HepG2 (cell line): ENCODE data around the gene HDAC10. TPM values are rescaled to one million over a fixed set of nuclear protein-coding genes. Genes with fewer than 3 reads are reported as not detected.
A peak's percentile ranks its signal among the peaks of the same experiment; 100 is the strongest.

Experiments
- BCL3 ChIP-seq: sonication (generic); formaldehyde crosslinking; IDR thresholded peaks from 2 replicates; pipeline ENCODE4 v1.5.1; 2020; ENCODE audit warnings: mild to moderate bottlenecking, missing genetic modification reagents, moderate library complexity
- ESRRA ChIP-seq: sonication (generic); formaldehyde crosslinking; IDR thresholded peaks from 2 replicates; pipeline ENCODE4 v1.5.1; 2020; ENCODE audit warnings: mild to moderate bottlenecking, low read depth, missing genetic modification reagents
- ETV6 ChIP-seq: sonication (generic); formaldehyde crosslinking; conservative IDR thresholded peaks from 2 replicates; pipeline ENCODE4 v1.4.0; 2020; ENCODE audit warnings: missing genetic modification reagents
- HMGA1 ChIP-seq: sonication (generic); formaldehyde crosslinking; conservative IDR thresholded peaks from 2 replicates; pipeline ENCODE4 v1.4.0; 2020; ENCODE audit warnings: missing genetic modification reagents
- KAT2B ChIP-seq: fragments of 150-350 bp; IDR thresholded peaks from 2 replicates; pipeline ENCODE4 v1.6.1; 2014; ENCODE audit warnings: low read depth, low read length, borderline replicate concordance
- KDM2A ChIP-seq: sonication (generic); formaldehyde crosslinking; IDR thresholded peaks from 2 replicates; pipeline ENCODE4 v1.4.0; 2020; ENCODE audit warnings: low read depth, missing genetic modification reagents, borderline replicate concordance
- NFIC ChIP-seq: IDR thresholded peaks from 2 replicates; pipeline ENCODE4 v1.6.1; 2012; ENCODE audit warnings: mild to moderate bottlenecking, low read length, inconsistent platforms
- POLR2G ChIP-seq: fragments of 200-400 bp; formaldehyde crosslinking; IDR thresholded peaks from 2 replicates; pipeline ENCODE4 v1.6.1; 2018; ENCODE audit warnings: mild to moderate bottlenecking, low read depth, low read length, moderate library complexity
- RBFOX2 ChIP-seq: fragments of 200-400 bp; formaldehyde crosslinking; IDR thresholded peaks from 2 replicates; pipeline ENCODE4 v1.6.1; 2017; ENCODE audit warnings: low read depth, mild to moderate bottlenecking, low read length
- SIN3A ChIP-seq: IDR thresholded peaks from 2 replicates; pipeline ENCODE4 v1.6.1; 2011; ENCODE audit warnings: low read depth, mild to moderate bottlenecking, control low read depth, low read length, borderline replicate concordance
- TBX2 ChIP-seq: sonication (generic); formaldehyde crosslinking; IDR thresholded peaks from 2 replicates; pipeline ENCODE4 v1.5.0; 2020; ENCODE audit warnings: missing genetic modification reagents, mild to moderate bottlenecking, borderline replicate concordance
- ZFP82 ChIP-seq: sonication (generic); formaldehyde crosslinking; IDR thresholded peaks from 2 replicates; pipeline ENCODE4 v1.5.1; 2020; ENCODE audit warnings: mild to moderate bottlenecking, missing genetic modification reagents, borderline replicate concordance
- ZNF160 ChIP-seq: sonication (generic); formaldehyde crosslinking; IDR thresholded peaks from 2 replicates; pipeline ENCODE4 v1.8.0; 2022; ENCODE audit warnings: mild to moderate bottlenecking, inconsistent platforms, missing genetic modification reagents
- ZNF224 ChIP-seq: sonication (generic); formaldehyde crosslinking; IDR thresholded peaks from 2 replicates; pipeline ENCODE4 v1.5.0; 2020; ENCODE audit warnings: mild to moderate bottlenecking, missing genetic modification reagents
- ZNF274 ChIP-seq: sonication (generic); formaldehyde crosslinking; IDR thresholded peaks from 2 replicates; pipeline ENCODE4 v1.5.1; 2020; ENCODE audit warnings: mild to moderate bottlenecking, missing genetic modification reagents
- ZNF556 ChIP-seq: sonication (generic); formaldehyde crosslinking; IDR thresholded peaks from 2 replicates; pipeline ENCODE4 v1.4.0; 2020; ENCODE audit warnings: mild to moderate bottlenecking, missing genetic modification reagents, borderline replicate concordance
- ZNF567 ChIP-seq: sonication (generic); formaldehyde crosslinking; IDR thresholded peaks from 2 replicates; pipeline ENCODE4 v1.8.1; 2023; ENCODE audit warnings: mild to moderate bottlenecking, missing genetic modification reagents, borderline replicate concordance
- ZNF746 ChIP-seq: sonication (generic); formaldehyde crosslinking; IDR thresholded peaks from 2 replicates; pipeline ENCODE4 v1.8.0; 2022; ENCODE audit warnings: mild to moderate bottlenecking, missing genetic modification reagents
- ZNF780A ChIP-seq: sonication (generic); formaldehyde crosslinking; IDR thresholded peaks from 2 replicates; pipeline ENCODE4 v1.8.0; 2022; ENCODE audit warnings: mild to moderate bottlenecking, missing genetic modification reagents, moderate library complexity
- polyA plus RNA-seq, 8 experiments: library from polyadenylated mRNA; depleted of rRNA in 3 of 8; stranded (reverse) in 7 of 8; unstranded in 1 of 8; fragments of >200 nt; fragmentation: Illumina TruSeq in 4 of 8; extraction: Trizol in 4 of 8; gene quantifications; 2 replicates each; pipeline versions ENCODE4 v1.2.1 to v1.2.3, GENCODE V29; 2011 to 2016; ENCODE audit warnings: low read depth in 4 of 8, missing spikeins in 1 of 8, mixed read lengths in 1 of 8; ENCODE audit not compliant: insufficient read depth in 1 of 8
- total RNA-seq, 5 experiments: library from RNA; depleted of rRNA; stranded (reverse); fragments of >200 nt; fragmentation: Illumina TruSeq; extraction: Trizol; gene quantifications; 2 replicates each; pipeline ENCODE4 v1.2.3, GENCODE V29; 2016; ENCODE audit warnings: low read depth in 1 of 5
- TF ChIP-seq, protein P1 (sequence below): sonication (generic); formaldehyde crosslinking; IDR thresholded peaks from 2 replicates; pipeline ENCODE4 v1.4.0; 2020; ENCODE audit warnings: missing genetic modification reagents, borderline replicate concordance
- TF ChIP-seq, protein P2 (sequence below): sonication (generic); formaldehyde crosslinking; IDR thresholded peaks from 2 replicates; pipeline ENCODE4 v1.8.0; 2022; ENCODE audit warnings: missing genetic modification reagents, mild to moderate bottlenecking, inconsistent platforms, borderline replicate concordance
- TF ChIP-seq, protein P3 (sequence below): IDR thresholded peaks from 2 replicates; pipeline ENCODE4 v1.6.1; 2016; ENCODE audit warnings: control low read depth

Gene HDAC10
- total and polyA plus RNA-seq, 2 of the 13 experiments (the other 11 are each of a cell fraction or from before 2014, with no cell fraction given), result 13.9 to 14.9 TPM

- TF ChIP-seq, protein P1, sequence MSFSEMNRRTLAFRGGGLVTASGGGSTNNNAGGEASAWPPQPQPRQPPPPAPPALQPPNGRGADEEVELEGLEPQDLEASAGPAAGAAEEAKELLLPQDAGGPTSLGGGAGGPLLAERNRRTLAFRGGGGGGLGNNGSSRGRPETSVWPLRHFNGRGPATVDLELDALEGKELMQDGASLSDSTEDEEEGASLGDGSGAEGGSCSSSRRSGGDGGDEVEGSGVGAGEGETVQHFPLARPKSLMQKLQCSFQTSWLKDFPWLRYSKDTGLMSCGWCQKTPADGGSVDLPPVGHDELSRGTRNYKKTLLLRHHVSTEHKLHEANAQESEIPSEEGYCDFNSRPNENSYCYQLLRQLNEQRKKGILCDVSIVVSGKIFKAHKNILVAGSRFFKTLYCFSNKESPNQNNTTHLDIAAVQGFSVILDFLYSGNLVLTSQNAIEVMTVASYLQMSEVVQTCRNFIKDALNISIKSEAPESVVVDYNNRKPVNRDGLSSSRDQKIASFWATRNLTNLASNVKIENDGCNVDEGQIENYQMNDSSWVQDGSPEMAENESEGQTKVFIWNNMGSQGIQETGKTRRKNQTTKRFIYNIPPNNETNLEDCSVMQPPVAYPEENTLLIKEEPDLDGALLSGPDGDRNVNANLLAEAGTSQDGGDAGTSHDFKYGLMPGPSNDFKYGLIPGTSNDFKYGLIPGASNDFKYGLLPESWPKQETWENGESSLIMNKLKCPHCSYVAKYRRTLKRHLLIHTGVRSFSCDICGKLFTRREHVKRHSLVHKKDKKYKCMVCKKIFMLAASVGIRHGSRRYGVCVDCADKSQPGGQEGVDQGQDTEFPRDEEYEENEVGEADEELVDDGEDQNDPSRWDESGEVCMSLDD (CRISPR knock-in tag), result peak; percentile 26; the same call in 1 of the 2 replicates
- TF ChIP-seq TBX2 (CRISPR knock-in tag), result peak; percentile 70
- TF ChIP-seq, protein P2, sequence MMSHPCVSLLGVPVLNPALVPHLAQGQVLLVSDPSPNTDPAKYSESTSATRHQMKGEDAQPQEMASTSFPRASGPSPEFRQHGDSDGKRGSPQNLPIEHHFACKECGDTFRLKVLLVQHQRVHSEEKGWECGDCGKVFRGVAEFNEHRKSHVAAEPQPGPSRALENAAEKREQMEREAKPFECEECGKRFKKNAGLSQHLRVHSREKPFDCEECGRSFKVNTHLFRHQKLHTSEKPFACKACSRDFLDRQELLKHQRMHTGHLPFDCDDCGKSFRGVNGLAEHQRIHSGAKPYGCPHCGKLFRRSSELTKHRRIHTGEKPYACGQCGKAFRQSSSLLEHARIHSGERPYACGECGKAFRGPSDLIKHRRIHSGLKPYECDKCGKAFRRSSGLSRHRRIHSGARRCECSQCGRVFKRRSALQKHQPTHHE, result 0 out of 2 replicates have a peak, but pooled peaks have one; percentile 25
- TF ChIP-seq, protein P3, sequence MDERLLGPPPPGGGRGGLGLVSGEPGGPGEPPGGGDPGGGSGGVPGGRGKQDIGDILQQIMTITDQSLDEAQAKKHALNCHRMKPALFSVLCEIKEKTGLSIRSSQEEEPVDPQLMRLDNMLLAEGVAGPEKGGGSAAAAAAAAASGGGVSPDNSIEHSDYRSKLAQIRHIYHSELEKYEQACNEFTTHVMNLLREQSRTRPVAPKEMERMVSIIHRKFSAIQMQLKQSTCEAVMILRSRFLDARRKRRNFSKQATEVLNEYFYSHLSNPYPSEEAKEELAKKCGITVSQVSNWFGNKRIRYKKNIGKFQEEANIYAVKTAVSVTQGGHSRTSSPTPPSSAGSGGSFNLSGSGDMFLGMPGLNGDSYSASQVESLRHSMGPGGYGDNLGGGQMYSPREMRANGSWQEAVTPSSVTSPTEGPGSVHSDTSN, result no peak
- TF ChIP-seq POLR2G, result peak; percentile 73
- TF ChIP-seq SIN3A, result peak; percentile 78; the same call in 1 of the 2 replicates
- TF ChIP-seq ZNF567 (CRISPR knock-in tag), result 0 out of 2 replicates have a peak, but pooled peaks have one; percentile 57
- TF ChIP-seq KDM2A (CRISPR knock-in tag), result peak; percentile 97
- TF ChIP-seq ZNF160 (CRISPR knock-in tag), result peak; percentile 9; the same call in 1 of the 2 replicates
- TF ChIP-seq RBFOX2, result peak; percentile 89
- TF ChIP-seq ETV6 (CRISPR knock-in tag), result peak; percentile 66; the same call in 1 of the 2 replicates
- TF ChIP-seq KAT2B, result no peak
- peak; percentile 75; the same call in 1 of the 2 replicates for TF ChIP-seq ZNF224 (CRISPR knock-in tag)
- TF ChIP-seq BCL3, result peak; percentile 69; the same call in 1 of the 2 replicates
- no peak for TF ChIP-seq HMGA1
- no peak; the same call in 1 of the 2 replicates for TF ChIP-seq ESRRA (CRISPR knock-in tag)
- TF ChIP-seq ZNF780A (CRISPR knock-in tag), result no peak
- TF ChIP-seq NFIC, result no peak
- no peak; the same call in 1 of the 2 replicates for TF ChIP-seq ZNF274
- TF ChIP-seq ZNF746, result 0 out of 2 replicates have a peak, but pooled peaks have one; percentile 45
- no peak for TF ChIP-seq ZFP82 (CRISPR knock-in tag)
- peak; percentile 63; the same call in 1 of the 2 replicates for TF ChIP-seq ZNF556
Measured at GRCh38 chr22:50250555-50251476, at the start of gene HDAC10 (continued).
